Measurements from ENCODE around the gene NUB1. TPM values are rescaled to one million over a fixed set of nuclear protein-coding genes. Genes with fewer than 3 reads are reported as not detected.

Gene NUB1
- polyA plus RNA-seq, 1 of the 3 experiments (the other 2 are of a cell fraction), result 54.0 TPM

- CTCF ChIA-PET, result interaction anchor here (1.0 to 10.5 kb wide), 6 partner anchors 10 to 439 kb away, joined by 3 to 237 read pairs (median 6); no protein-coding TSS in a partner anchor
- Histone ChIP-seq H3K9me2 (no peaks in the 10 kb centered on the region), H3F3A (replicated peaks; ENCODE audit: insufficient read depth) (no peaks in the 10 kb centered on the region), H4K20me1 (ENCODE audit: insufficient read depth) (no peaks in the 10 kb centered on the region), H3K27ac (ENCODE audit: low read depth in 2 of 2, low read length in 1 of 2) (no peak overlapping the region), H3K27me3 (ENCODE audit: insufficient read depth) (no peaks in the 10 kb centered on the region; the same call in 1 of the 2 replicates), H3K4me2 (no peak overlapping the region), H3K9ac (no peak overlapping the region), H3K4me1 (ENCODE audit: control insufficient read depth in 1 of 2, insufficient read depth in 2 of 2, low read depth in 1 of 2, low read length in 1 of 2) (no peaks in the 10 kb centered on the region), H2AFZ (ENCODE audit: low read depth) (no peak overlapping the region), H3K36me3 (replicated peaks in 1 of 2; ENCODE audit: control insufficient read depth in 1 of 2, insufficient read depth in 2 of 2, low read length in 1 of 2) (no peaks in the 10 kb centered on the region), H3K4me3 (ENCODE audit: low read depth in 2 of 2, low read length in 1 of 2) (no peak overlapping the region), H3K79me2 (ENCODE audit: insufficient read depth) (no peaks in the 10 kb centered on the region), H3K9me3 (0 out of 2 replicates have a peak, but pooled peaks cover 10% of the 10 kb centered on the region)
- 71% methylated on average over 5 of the region's 5 CpGs for WGBS (ENCODE audit: low lambda C conversion rate)
- no peak for DNase-seq
- TF ChIP-seq MXI1 (IDR thresholded peaks at IDR 0.05; ENCODE audit: low read depth, low read length) (no peak), GATA2 (CRISPR knock-in tag; IDR thresholded peaks at IDR 0.05) (no peak), EP300 (IDR thresholded peaks at IDR 0.05; ENCODE audit: borderline replicate concordance in 1 of 2, low read depth in 1 of 2, low read length in 1 of 2) (no peak), JUND (IDR thresholded peaks at IDR 0.05) (no peak), REST (IDR thresholded peaks at IDR 0.05; ENCODE audit: low read depth, low read length) (no peak)
- POLR2A ChIA-PET, result no interaction called here
These were observed 21.3 kb upstream of the NUB1 start for GRCh38 chr7:151320263-151320845.

GRCh38 chr7:151321341-151321740 is 20.3 kb upstream of the NUB1 start:
- Histone ChIP-seq H3K9me2 (no peaks in the 10 kb centered on the region), H3K4me3 (ENCODE audit: low read depth in 2 of 2, low read length in 1 of 2) (no peak overlapping the region), H2AFZ (ENCODE audit: low read depth) (no peak overlapping the region), H3K4me2 (no peak overlapping the region), H3F3A (replicated peaks; ENCODE audit: insufficient read depth) (no peaks in the 10 kb centered on the region), H3K79me2 (ENCODE audit: insufficient read depth) (no peaks in the 10 kb centered on the region), H3K9me3 (0 out of 2 replicates have a peak, but pooled peaks cover 10% of the 10 kb centered on the region), H3K9ac (no peak overlapping the region), H3K36me3 (replicated peaks in 1 of 2; ENCODE audit: control insufficient read depth in 1 of 2, insufficient read depth in 2 of 2, low read length in 1 of 2) (no peaks in the 10 kb centered on the region), H3K27me3 (ENCODE audit: insufficient read depth) (no peaks in the 10 kb centered on the region; the same call in 1 of the 2 replicates), H4K20me1 (ENCODE audit: insufficient read depth) (no peaks in the 10 kb centered on the region), H3K4me1 (ENCODE audit: control insufficient read depth in 1 of 2, insufficient read depth in 2 of 2, low read depth in 1 of 2, low read length in 1 of 2) (no peaks in the 10 kb centered on the region), H3K27ac (ENCODE audit: low read depth in 2 of 2, low read length in 1 of 2) (no peak overlapping the region)
- no peak for TF ChIP-seq TCF12 (IDR thresholded peaks at IDR 0.05)
- no peak for TF ChIP-seq GABPA (IDR thresholded peaks at IDR 0.05; ENCODE audit: low read depth)
- TF ChIP-seq REST (IDR thresholded peaks at IDR 0.05; ENCODE audit: low read depth, low read length), result no peak
- no peak for TF ChIP-seq IRF3 (IDR thresholded peaks at IDR 0.05; ENCODE audit: low read depth, low read length)
- no peak for TF ChIP-seq CTCF (IDR thresholded peaks at IDR 0.05)
- no peak for TF ChIP-seq FOXJ3 (CRISPR knock-in tag; IDR thresholded peaks at IDR 0.05)
- no peak for TF ChIP-seq JUND (IDR thresholded peaks at IDR 0.05)
- POLR2A ChIA-PET, result no interaction called here
- DNase-seq, result no peak
- WGBS (ENCODE audit: low lambda C conversion rate), result 50% methylated on average over 2 of the region's 3 CpGs
- CTCF ChIA-PET, result interaction anchor here (1.4 to 10.5 kb wide), 6 partner anchors 11 to 461 kb away, joined by 3 to 237 read pairs (median 8); no protein-coding TSS in a partner anchor

Measured in SK-N-SH (cell line).